HG03039 (cell line): ENCODE measurements around the gene XRCC5.
"Not testable (repeated sequence)": the region's sequence is repeated elsewhere in the genome, so short reads cannot be mapped to it uniquely, and the experiment has no call there.

Source experiments
- ATAC-seq: cut with Tn5 transposase; IDR thresholded peaks from one replicate; pipeline ENCODE4 v1.9.1; 2021; ENCODE audit warnings: mild to moderate bottlenecking, moderate library complexity; ENCODE audit not compliant: unreplicated experiment

The XRCC5 gene

GRCh38 chr2:216114714-216115531 lies 5.8 kb downstream of the XRCC5 start:
- peak; percentile 49 for ATAC-seq

- ATAC-seq: no peak
These were observed 7.3 kb downstream of the XRCC5 start for GRCh38 chr2:216116418-216116817.

- ATAC-seq: no peak
These were observed 8.6 kb downstream of the XRCC5 start for GRCh38 chr2:216117561-216118340.

GRCh38 chr2:216118474-216118873 lies 9.3 kb downstream of the XRCC5 start:
- no peak for ATAC-seq

- no peak for ATAC-seq
These were observed 10.0 kb downstream of the XRCC5 start for GRCh38 chr2:216119146-216119545.

GRCh38 chr2:216119986-216120385 lies 10.8 kb downstream of the XRCC5 start:
- no peak for ATAC-seq

- no peak for ATAC-seq
These were observed 12.1 kb downstream of the XRCC5 start for GRCh38 chr2:216121255-216121654.

GRCh38 chr2:216126943-216127342 lies 17.8 kb downstream of the XRCC5 start:
- ATAC-seq: no peak

GRCh38 chr2:216130346-216130971 lies 21.3 kb downstream of the XRCC5 start:
- no peak for ATAC-seq

- no peak for ATAC-seq
These were observed 22.2 kb downstream of the XRCC5 start for GRCh38 chr2:216131175-216131926.

GRCh38 chr2:216132585-216132984 lies 23.4 kb downstream of the XRCC5 start:
- ATAC-seq: no peak

- ATAC-seq: no peak
These were observed 24.2 kb downstream of the XRCC5 start for GRCh38 chr2:216133397-216133796.

GRCh38 chr2:216134958-216135541 lies 25.9 kb downstream of the XRCC5 start:
- no peak for ATAC-seq

GRCh38 chr2:216139884-216140283 lies 30.7 kb downstream of the XRCC5 start:
- ATAC-seq: no peak

- ATAC-seq: not testable (repeated sequence)
These were observed 32.4 kb downstream of the XRCC5 start for GRCh38 chr2:216141516-216141915.

- ATAC-seq: peak; percentile 99
These were observed 33.4 kb downstream of the XRCC5 start for GRCh38 chr2:216142540-216142939.

GRCh38 chr2:216144372-216144771 lies 35.2 kb downstream of the XRCC5 start:
- ATAC-seq: no peak

GRCh38 chr2:216144857-216145256 lies 35.7 kb downstream of the XRCC5 start:
- ATAC-seq: no peak

- ATAC-seq: no peak
These were observed 37.4 kb downstream of the XRCC5 start for GRCh38 chr2:216146573-216146972.
